Measurements from ENCODE around the gene ARPP21.

ARPP21 gene

GRCh38 chr3:35641331-35641730 lies 2.0 kb downstream of the ARPP21 start:
- in situ Hi-C loops (cut with MboI; ENCODE audit: low sequenced_read_pairs): no loop called here

GRCh38 chr3:35641920-35642527 lies 2.7 kb downstream of the ARPP21 start:
- in situ Hi-C loops (cut with MboI; ENCODE audit: low sequenced_read_pairs): no loop called here

GRCh38 chr3:35643495-35643894 lies 4.2 kb downstream of the ARPP21 start:
- in situ Hi-C loops (cut with MboI; ENCODE audit: low sequenced_read_pairs): no loop called here

GRCh38 chr3:35644451-35644850 lies 5.1 kb downstream of the ARPP21 start:
- in situ Hi-C loops (cut with MboI; ENCODE audit: low sequenced_read_pairs): no loop called here

GRCh38 chr3:35645189-35645588 lies 5.9 kb downstream of the ARPP21 start:
- in situ Hi-C loops (cut with MboI; ENCODE audit: low sequenced_read_pairs): no loop called here

- in situ Hi-C loops (cut with MboI; ENCODE audit: low sequenced_read_pairs): no loop called here
These were observed 6.8 kb downstream of the ARPP21 start for GRCh38 chr3:35646081-35646480.

GRCh38 chr3:35647461-35647860 lies 8.1 kb downstream of the ARPP21 start:
- in situ Hi-C loops (cut with MboI; ENCODE audit: low sequenced_read_pairs): no loop called here

GRCh38 chr3:35648347-35648746 lies 9.0 kb downstream of the ARPP21 start:
- in situ Hi-C loops (cut with MboI; ENCODE audit: low sequenced_read_pairs): no loop called here

GRCh38 chr3:35649405-35649804 lies 10.1 kb downstream of the ARPP21 start:
- in situ Hi-C loops (cut with MboI; ENCODE audit: low sequenced_read_pairs): no loop called here

GRCh38 chr3:35651426-35651825 lies 12.1 kb downstream of the ARPP21 start:
- in situ Hi-C loops (cut with MboI; ENCODE audit: low sequenced_read_pairs): no loop called here

- in situ Hi-C loops (cut with MboI; ENCODE audit: low sequenced_read_pairs): no loop called here
These were observed 12.5 kb downstream of the ARPP21 start for GRCh38 chr3:35651851-35652250.

- in situ Hi-C loops (cut with MboI; ENCODE audit: low sequenced_read_pairs): no loop called here
These were observed 14.0 kb downstream of the ARPP21 start for GRCh38 chr3:35653347-35653746.

GRCh38 chr3:35654476-35654875 lies 15.2 kb downstream of the ARPP21 start:
- in situ Hi-C loops (cut with MboI; ENCODE audit: low sequenced_read_pairs): no loop called here

- in situ Hi-C loops (cut with MboI; ENCODE audit: low sequenced_read_pairs): no loop called here
These were observed 19.4 kb downstream of the ARPP21 start for GRCh38 chr3:35658686-35659085.

GRCh38 chr3:35659768-35660167 lies 20.4 kb downstream of the ARPP21 start:
- in situ Hi-C loops (cut with MboI; ENCODE audit: low sequenced_read_pairs): no loop called here

- in situ Hi-C loops (cut with MboI; ENCODE audit: low sequenced_read_pairs): no loop called here
These were observed 24.1 kb downstream of the ARPP21 start for GRCh38 chr3:35663471-35663870.

GRCh38 chr3:35664460-35664919 lies 25.2 kb downstream of the ARPP21 start:
- in situ Hi-C loops (cut with MboI; ENCODE audit: low sequenced_read_pairs): no loop called here

GRCh38 chr3:35665390-35666055 lies 26.2 kb downstream of the ARPP21 start:
- in situ Hi-C loops (cut with MboI; ENCODE audit: low sequenced_read_pairs): no loop called here

- in situ Hi-C loops (cut with MboI; ENCODE audit: low sequenced_read_pairs): no loop called here
These were observed 27.6 kb downstream of the ARPP21 start for GRCh38 chr3:35666888-35667287.

- in situ Hi-C loops (cut with MboI; ENCODE audit: low sequenced_read_pairs): no loop called here
These were observed 31.2 kb downstream of the ARPP21 start for GRCh38 chr3:35670408-35670965.

GRCh38 chr3:35671483-35671882 lies 32.2 kb downstream of the ARPP21 start:
- in situ Hi-C loops (cut with MboI; ENCODE audit: low sequenced_read_pairs): no loop called here

- in situ Hi-C loops (cut with MboI; ENCODE audit: low sequenced_read_pairs): no loop called here
These were observed 33.7 kb downstream of the ARPP21 start for GRCh38 chr3:35673017-35673416.
